OCI-LY7 (cell line): ENCODE measurements around the gene C10orf90. TPM values are rescaled to one million over a fixed set of nuclear protein-coding genes. Genes with fewer than 3 reads are reported as not detected.

ENCODE experiments used
- BruUV-seq: library from RNA; stranded (reverse); fragments of 400-500 nt; replicated peaks from 2 replicates; lab custom pipeline; 2021; lab: Mats Ljungman, UMichigan
- CTCF ChIA-PET: fragments of 300-600 bp; sonication (Branson Sonifier 250); formaldehyde crosslinking; loops from one replicate; lab custom pipeline; 2022; ENCODE audit warnings: antibody characterized with exemption; ENCODE audit not compliant: unreplicated experiment; lab: Charles Lee
- POLR2A ChIA-PET: fragments of 300-600 bp; sonication (Branson Sonifier 250); formaldehyde crosslinking; loops from one replicate; lab custom pipeline; 2022; ENCODE audit warnings: antibody characterized with exemption; lab: Charles Lee
- DNase-seq: peaks from one replicate; pipeline ENCODE4 v3.0.0-alpha.2; 2015; ENCODE audit warnings: low spot score
- H2AFZ ChIP-seq: fragments of 200-600 bp; sonication (generic), shearing (Covaris generic); 2 replicates; pipeline ENCODE4 v1.6.1; 2014; ENCODE audit warnings: mild to moderate bottlenecking, antibody characterized with exemption, low read length, moderate library complexity
- H3K27ac ChIP-seq: fragments of 200-600 bp; sonication (generic); 2 replicates; pipeline ENCODE4 v1.5.1; 2014; ENCODE audit warnings: mixed run types, low read depth, mild to moderate bottlenecking, moderate library complexity, low read length, inconsistent platforms; ENCODE audit not compliant: poor library complexity, severe bottlenecking
- H3K36me3 ChIP-seq: fragments of 200-600 bp; sonication (generic); 2 replicates; pipeline ENCODE4 v1.6.1; 2014; ENCODE audit warnings: mild to moderate bottlenecking, antibody characterized with exemption, low read length, moderate library complexity, mixed read lengths; ENCODE audit not compliant: insufficient read depth
- H3K4me1 ChIP-seq: fragments of 200-600 bp; sonication (generic); 2 replicates; pipeline ENCODE4 v1.5.1; 2014; ENCODE audit warnings: mild to moderate bottlenecking, low read length; ENCODE audit not compliant: insufficient read depth, poor library complexity, severe bottlenecking
- H3K4me2 ChIP-seq: fragments of 200-600 bp; sonication (generic); 2 replicates; pipeline ENCODE4 v1.6.1; 2014; ENCODE audit warnings: mild to moderate bottlenecking, low read length
- H3K4me3 ChIP-seq: fragments of 200-600 bp; sonication (generic); 2 replicates; pipeline ENCODE4 v1.5.1; 2014; ENCODE audit warnings: mild to moderate bottlenecking, low read depth, low read length; ENCODE audit not compliant: poor library complexity, severe bottlenecking
- H3K79me2 ChIP-seq: fragments of 200-600 bp; sonication (generic); 2 replicates; pipeline ENCODE4 v1.6.1; 2016; ENCODE audit warnings: low read depth, mild to moderate bottlenecking, low read length, moderate library complexity, mixed read lengths; ENCODE audit not compliant: insufficient read depth
- H3K9me2 ChIP-seq: fragments of 200-600 bp; sonication (generic); 2 replicates; pipeline ENCODE4 v1.6.1; 2016; ENCODE audit warnings: mild to moderate bottlenecking, low read length, mixed read lengths; ENCODE audit not compliant: insufficient read depth
- H3K9me3 ChIP-seq: fragments of 200-600 bp; sonication (generic); 2 replicates; pipeline ENCODE4 v1.6.1; 2014; ENCODE audit warnings: mild to moderate bottlenecking, mixed run types, low read length, mixed read lengths
- H4K20me1 ChIP-seq: fragments of 200-600 bp; sonication (generic); 2 replicates; pipeline ENCODE4 v1.6.1; 2014; ENCODE audit warnings: mild to moderate bottlenecking, antibody characterized with exemption, low read length, moderate library complexity, mixed read lengths; ENCODE audit not compliant: insufficient read depth
- EZH2phosphoT487 ChIP-seq: fragments of 200-600 bp; sonication (generic); IDR thresholded peaks from 2 replicates; pipeline ENCODE4 v1.6.1; 2018; ENCODE audit warnings: low read depth, borderline replicate concordance, mild to moderate bottlenecking, mixed run types, antibody characterized with exemption, low read length, moderate library complexity, mixed read lengths
- intact Hi-C: fragments of 100-400 bp; cut with micrococcal nuclease; formaldehyde crosslinking; loops from one replicate; pipeline ENCODE4 v1.10.0; 2022; ENCODE audit not compliant: unreplicated experiment
- total RNA-seq, 2 experiments: library from RNA; depleted of rRNA in 1 of 2; stranded (reverse); fragments of >200 nt in 1 of 2; shearing (Covaris generic) in 1 of 2; gene quantifications; 2 replicates each; pipeline ENCODE4 v1.2.3, GENCODE V29; 2014 to 2022
- TF ChIP-seq, protein P1 (sequence below): fragments of 200-600 bp; sonication (generic); conservative IDR thresholded peaks from 2 replicates; pipeline ENCODE4 v1.5.1; 2014; ENCODE audit warnings: mild to moderate bottlenecking, antibody characterized with exemption, low read length, moderate library complexity, mixed read lengths

Gene C10orf90
- total RNA-seq, 2 experiments from 2014 or later: not detected

DNA sequence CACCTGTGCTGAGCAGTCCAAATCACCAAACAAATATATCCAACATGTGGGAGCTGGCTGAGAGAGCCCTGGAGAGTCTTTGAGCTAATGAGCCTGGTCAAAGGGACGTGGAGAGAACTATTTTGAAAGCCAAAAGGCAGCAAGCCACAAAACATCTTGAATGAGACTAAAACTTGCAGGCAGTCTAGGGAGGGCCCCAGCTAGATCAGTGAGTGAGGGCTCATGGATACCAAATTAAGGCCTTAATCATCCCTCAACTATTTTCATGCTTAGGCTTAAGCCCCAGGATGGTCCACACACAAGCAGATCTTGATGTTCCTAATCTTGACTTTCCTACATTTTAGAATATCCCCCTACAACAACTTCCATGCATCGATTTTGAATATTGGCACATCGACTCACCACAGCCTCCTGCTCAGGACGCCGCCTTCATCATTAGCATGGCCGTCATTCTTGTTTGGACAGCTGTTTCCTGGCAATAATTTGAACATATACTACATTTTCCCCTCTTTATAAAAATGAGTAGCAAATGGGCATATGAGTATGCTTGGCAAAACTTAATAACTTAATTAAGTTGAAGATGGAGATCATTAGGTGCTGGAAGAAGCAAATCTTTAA lies 195.3 kb downstream of the C10orf90 start:
- Histone ChIP-seq H3K79me2 (no peaks in the 10 kb centered on the region), H3K4me1 (no peaks in the 10 kb centered on the region), H4K20me1 (no peaks in the 10 kb centered on the region), H3K9me3 (no peaks in the 10 kb centered on the region), H3K4me3 (no peak overlapping the region), H3K36me3 (no peaks in the 10 kb centered on the region), H3K4me2 (no peak overlapping the region), H2AFZ (no peak overlapping the region), H3K27ac (no peak overlapping the region), H3K9me2 (no peaks in the 10 kb centered on the region)
- TF ChIP-seq, protein P1, sequence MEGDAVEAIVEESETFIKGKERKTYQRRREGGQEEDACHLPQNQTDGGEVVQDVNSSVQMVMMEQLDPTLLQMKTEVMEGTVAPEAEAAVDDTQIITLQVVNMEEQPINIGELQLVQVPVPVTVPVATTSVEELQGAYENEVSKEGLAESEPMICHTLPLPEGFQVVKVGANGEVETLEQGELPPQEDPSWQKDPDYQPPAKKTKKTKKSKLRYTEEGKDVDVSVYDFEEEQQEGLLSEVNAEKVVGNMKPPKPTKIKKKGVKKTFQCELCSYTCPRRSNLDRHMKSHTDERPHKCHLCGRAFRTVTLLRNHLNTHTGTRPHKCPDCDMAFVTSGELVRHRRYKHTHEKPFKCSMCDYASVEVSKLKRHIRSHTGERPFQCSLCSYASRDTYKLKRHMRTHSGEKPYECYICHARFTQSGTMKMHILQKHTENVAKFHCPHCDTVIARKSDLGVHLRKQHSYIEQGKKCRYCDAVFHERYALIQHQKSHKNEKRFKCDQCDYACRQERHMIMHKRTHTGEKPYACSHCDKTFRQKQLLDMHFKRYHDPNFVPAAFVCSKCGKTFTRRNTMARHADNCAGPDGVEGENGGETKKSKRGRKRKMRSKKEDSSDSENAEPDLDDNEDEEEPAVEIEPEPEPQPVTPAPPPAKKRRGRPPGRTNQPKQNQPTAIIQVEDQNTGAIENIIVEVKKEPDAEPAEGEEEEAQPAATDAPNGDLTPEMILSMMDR: no peak
- no peak for TF ChIP-seq EZH2phosphoT487
- BruUV-seq: no TSS peak
- DNase-seq: no peak
- POLR2A ChIA-PET: no interaction called here
- CTCF ChIA-PET: no interaction called here
- intact Hi-C loops: no loop called here

DNA sequence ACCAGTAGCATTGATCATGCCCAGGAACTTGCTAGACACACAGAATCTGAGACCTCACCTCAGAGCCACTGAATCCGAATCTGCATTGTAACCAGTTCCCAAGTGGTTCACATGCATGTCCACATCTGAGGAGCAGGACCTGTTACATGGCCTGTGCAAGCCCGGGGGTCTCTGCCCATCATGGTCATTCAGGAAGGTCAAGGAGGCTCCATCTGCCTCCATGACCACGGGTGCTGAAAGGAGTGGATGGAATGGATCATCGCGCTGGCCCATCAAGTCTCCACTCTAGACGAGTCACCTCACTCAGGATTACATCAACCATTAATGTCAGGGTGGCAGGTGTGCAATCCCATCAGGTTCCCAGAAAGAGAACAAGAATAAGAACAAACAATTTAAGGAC lies 196.5 kb downstream of the C10orf90 start:
- intact Hi-C loops: no loop called here
- Histone ChIP-seq H3K9me2 (no peaks in the 10 kb centered on the region), H3K27ac (no peak overlapping the region), H2AFZ (no peak overlapping the region), H3K4me3 (no peak overlapping the region), H3K4me1 (no peaks in the 10 kb centered on the region), H3K4me2 (no peak overlapping the region), H3K79me2 (no peaks in the 10 kb centered on the region), H4K20me1 (no peaks in the 10 kb centered on the region), H3K9me3 (no peaks in the 10 kb centered on the region), H3K36me3 (no peaks in the 10 kb centered on the region)
- no TSS peak for BruUV-seq
- no peak for DNase-seq
- TF ChIP-seq, protein P1: no peak
- TF ChIP-seq EZH2phosphoT487: no peak
- CTCF ChIA-PET: no interaction called here
- POLR2A ChIA-PET: no interaction called here

GRCh38 chr10:126470991-126471390 lies 199.5 kb downstream of the C10orf90 start:
- no peak for DNase-seq
- TF ChIP-seq EZH2phosphoT487: no peak
- TF ChIP-seq, protein P1: no peak
- CTCF ChIA-PET: no interaction called here
- Histone ChIP-seq H3K9me2 (no peaks in the 10 kb centered on the region), H3K79me2 (no peaks in the 10 kb centered on the region), H3K4me1 (no peaks in the 10 kb centered on the region), H2AFZ (no peak overlapping the region), H3K4me2 (no peak overlapping the region), H3K9me3 (no peaks in the 10 kb centered on the region), H3K4me3 (no peak overlapping the region), H3K36me3 (no peaks in the 10 kb centered on the region), H4K20me1 (no peaks in the 10 kb centered on the region), H3K27ac (no peak overlapping the region)
- intact Hi-C loops: no loop called here
- no TSS peak for BruUV-seq
- POLR2A ChIA-PET: no interaction called here
